Activated CD4-positive, CD25-positive, alpha-beta regulatory T cell treated with anti-CD3 and anti-CD28 coated beads, Interleukin-2, amount 50 U/mL, for 72 hours (primary cell): ENCODE measurements around the gene CEPT1.
A peak's percentile ranks its signal among the peaks of the same experiment; 100 is the strongest.
"Not testable (repeated sequence)": the region's sequence is repeated elsewhere in the genome, so short reads cannot be mapped to it uniquely, and the experiment has no call there.

ENCODE experiments used
- DNase-seq: peaks from one replicate; pipeline ENCODE4 v3.0.0; 2021

CEPT1 gene

DNA sequence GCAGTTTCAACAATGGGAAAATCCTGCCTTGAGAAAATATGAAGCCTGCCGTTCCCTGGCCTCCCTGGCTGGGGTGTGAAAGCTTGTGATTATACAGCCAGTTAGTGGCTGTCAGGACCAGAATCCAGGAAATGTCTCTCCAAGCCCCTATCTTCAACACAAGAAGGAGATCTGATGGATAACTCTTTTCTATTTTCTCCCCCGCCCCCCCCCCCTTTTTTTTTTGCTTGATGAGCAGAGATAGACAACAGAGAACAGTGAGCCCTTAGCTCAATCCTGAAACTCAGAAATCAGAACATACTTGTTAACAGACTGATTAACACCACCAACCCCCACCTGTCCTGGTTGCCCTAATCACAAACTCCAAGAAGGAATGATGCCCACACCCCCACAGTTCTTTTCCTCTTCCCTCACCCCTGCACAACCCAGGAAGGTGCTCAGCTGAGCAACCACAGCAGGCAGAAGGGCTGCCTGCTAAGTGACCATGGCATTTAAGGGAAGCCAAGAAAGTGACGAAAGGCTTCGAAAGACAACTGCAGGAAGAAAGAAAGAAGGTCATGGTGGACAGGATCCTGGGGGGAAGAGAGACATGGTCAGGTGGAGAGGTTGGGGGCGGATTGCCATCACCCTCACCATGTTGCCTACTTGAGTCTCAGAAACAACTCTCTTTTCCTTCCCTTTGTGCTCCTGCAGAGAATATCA, 72.8 kb downstream of the CEPT1 start:
- DNase-seq: no peak

DNA sequence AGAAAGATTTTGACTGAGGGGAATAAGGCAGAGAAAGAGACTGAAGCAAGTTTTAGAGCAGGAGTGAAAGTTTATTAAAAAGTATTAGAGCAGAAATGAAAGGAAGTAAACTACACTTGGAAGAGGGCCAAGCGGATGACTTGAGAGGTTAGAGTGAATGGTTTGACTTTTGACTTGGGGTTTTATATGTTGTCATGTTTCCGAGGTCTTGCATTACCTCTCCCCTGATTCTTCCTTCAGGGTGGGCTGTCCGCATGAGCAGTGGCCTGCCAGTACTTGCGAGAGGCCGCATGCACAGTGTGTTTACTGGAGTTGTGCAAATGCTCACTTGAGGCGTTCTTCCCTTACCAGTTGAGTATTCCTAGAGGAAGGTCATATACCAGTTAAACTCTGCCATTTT, 73.4 kb downstream of the CEPT1 start:
- no peak for DNase-seq

DNA sequence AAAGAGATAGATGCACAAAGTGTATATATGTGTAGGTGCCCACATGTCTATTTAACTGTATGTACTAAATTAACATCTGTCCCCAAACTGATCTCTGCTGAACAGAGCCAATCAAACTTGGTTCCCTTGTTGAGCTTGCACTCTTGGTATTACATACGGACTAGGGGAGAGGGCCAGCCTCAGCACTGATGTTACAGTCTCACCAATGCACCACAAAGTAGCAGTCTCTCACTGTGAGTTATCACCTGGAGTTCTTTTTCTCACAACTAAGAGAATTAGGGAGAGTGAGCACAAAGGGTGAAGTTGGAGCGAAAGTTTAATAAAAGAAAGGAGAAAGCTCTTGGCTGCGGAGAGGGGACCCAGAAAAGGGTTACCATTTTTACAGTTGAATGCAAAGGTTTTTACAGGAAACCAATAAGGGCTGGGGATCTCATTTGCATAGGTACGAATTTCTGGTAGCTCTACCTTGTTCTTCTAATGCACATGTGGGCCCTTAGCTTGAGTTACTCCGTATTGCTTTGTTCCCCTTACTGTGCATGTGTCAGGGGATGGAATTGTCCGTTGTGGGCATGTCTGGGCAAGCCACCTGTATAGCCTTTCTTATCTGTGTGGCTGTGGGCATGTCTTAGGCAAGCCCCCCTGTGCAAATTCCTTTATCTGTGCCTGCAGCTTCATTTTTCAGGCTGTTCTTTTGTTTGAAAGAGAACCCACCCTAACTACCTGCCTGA, 74.2 kb downstream of the CEPT1 start:
- no peak for DNase-seq

DNA sequence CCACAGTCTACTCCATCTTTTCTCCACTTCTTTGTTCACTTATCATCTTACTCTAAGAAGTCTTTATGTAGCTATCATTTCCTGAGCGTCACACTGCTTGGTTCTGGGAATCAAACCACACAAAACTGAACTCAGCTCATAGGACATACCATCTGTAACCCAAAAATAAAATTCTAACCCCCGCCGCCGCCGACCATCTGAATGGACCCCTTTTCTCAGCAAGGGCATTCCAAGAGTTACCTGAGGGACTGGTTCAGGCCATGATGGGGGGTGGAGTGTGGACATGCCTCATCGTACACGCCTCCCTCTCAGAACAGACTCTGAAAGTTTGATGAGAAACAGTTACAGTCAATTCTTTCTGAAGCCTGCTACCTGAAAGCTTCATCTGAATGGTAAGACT, 74.9 kb downstream of the CEPT1 start:
- no peak for DNase-seq

DNA sequence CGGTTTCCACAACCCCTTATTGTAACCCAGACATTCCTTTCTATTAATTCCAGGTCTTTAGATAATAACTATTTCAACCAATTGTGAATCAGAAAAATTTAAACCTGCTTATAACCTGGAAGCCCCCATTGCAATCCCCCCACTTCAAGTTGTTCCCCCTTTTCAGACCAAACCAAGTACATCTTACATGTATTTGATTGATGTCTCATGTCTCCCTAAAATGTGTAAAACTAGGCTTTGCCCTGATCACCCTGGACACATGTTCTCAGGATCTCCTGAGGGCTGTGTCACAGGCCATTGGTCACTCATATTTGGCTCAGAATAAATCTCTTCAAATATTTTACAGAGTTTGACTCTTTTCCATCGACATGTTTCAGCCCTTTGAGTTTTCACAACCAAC, 75.3 kb downstream of the CEPT1 start:
- DNase-seq: not testable (repeated sequence)

DNA sequence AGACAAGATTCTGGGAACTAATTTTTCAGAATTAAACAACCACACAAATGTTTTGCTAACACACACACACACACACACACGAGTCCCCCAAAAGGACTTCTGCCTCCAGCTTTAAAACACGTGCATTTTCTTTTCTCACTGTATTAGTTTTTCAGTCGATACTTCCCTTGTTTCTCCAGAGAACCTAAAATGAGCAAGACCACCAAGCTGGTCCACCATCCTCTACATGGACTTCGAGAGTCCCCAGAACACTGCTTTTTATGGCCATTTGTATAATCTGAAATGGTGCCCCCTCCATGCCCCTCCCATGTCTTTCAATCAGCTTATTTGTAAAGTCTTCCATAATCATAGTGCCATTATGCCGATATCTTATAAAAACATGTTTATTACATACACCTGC, 76.7 kb downstream of the CEPT1 start:
- DNase-seq: no peak

DNA sequence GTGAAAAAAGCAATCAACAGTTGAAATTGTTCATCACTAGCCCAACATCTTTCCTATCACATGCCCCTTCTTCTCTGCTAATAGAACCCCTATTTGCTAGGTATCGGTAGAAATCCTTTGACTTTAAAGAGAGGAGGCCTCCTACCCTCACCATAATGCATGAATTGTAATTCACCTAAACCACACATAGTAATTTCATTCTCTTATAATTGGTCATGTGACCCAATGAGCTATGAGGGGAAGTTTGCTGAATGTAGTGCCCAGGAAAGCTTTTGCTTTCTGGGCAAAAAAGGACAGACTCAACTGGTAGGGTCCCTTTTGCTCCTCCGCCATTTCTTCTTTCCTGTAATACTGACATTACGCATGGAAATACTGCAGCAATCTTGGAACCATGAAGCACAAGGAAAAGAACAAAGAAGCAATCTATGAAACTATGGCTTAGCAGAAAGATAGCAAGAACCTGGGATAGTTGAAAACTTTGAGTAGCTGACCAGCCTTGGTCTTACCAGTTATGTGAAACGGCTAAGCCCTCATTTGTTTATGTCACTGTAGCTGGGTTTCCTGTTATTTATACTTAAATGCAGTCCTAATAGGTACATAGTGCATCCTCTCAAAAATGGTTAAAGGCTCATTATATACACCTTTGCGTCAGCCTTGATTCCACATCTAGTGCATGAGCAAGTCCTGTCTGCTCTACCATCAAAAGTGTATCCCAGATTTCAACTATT, 77.3 kb downstream of the CEPT1 start:
- no peak for DNase-seq

DNA sequence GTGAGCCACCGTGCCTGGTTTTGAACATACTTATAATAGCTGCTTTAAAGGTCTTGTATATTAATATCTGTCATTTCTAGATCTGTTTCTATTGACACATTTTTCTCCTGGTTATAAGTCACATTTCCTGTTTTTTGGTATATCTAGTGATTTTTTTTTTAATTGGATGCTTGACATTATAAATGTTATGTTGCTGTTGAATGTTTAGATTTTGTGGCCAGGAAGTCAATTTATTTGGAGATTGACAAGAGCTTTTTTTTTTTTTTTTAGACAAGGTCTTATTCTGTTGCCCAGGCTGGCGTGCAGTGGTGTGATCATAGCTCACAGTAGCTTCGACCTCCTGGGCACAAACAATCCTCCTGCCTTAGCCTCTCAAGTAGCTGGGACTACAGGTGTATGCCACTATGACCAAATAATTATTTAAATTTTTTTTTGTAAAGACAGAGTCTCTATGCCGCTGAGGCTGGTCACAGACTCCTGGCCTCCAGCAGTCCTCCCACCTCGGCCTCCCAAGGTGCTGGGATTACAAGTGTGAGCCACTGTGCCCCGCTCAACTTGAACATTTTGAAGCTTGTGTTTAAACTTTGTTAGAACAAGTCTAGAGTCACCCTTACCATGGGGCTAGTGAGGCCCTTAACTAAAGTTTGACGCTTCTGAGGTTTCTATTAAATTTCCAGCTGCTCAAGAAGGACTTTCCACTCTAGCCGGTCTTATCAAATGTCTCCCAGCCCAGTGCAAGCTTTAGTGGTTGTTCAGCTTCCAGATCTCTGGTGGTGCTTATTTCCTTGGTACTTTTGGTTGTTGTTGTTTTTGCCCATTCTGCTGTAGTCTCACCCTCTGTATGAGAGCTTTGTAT, 78.9 kb downstream of the CEPT1 start:
- no peak for DNase-seq

DNA sequence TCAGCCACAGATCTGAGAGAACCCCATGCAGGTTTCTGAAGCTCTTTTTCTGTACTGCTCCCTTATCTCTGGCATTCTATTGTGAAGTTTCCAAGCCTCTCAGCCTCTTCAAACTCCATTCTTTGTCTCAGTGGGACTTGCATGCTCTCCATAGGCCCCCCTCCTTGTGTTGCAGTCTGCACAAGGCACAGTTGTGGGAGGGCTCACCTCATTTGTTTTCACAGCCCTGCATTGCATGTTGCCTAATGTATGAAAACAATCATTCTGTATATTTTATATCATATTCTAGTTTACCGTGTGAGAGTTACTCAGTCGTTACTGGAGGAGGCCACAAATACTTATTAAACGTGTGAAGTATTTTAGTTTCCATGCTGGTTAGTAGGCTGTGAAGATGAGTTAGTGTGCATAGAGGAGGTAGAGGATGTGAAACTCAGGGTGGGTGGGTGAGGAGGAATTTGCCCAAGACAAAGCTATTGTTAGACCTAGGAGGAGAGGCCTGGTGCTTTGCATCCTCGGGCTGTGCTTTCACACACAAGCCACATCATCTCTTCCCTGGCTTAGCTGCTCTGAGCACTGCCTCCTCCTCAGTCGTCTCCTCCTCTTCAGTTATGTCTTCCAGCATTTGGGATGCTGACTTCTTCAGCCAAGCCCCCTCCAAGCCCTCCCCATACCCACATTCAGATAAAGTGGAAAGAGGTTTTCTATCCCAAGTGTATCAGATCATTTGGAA, 79.7 kb downstream of the CEPT1 start:
- DNase-seq: no peak

DNA sequence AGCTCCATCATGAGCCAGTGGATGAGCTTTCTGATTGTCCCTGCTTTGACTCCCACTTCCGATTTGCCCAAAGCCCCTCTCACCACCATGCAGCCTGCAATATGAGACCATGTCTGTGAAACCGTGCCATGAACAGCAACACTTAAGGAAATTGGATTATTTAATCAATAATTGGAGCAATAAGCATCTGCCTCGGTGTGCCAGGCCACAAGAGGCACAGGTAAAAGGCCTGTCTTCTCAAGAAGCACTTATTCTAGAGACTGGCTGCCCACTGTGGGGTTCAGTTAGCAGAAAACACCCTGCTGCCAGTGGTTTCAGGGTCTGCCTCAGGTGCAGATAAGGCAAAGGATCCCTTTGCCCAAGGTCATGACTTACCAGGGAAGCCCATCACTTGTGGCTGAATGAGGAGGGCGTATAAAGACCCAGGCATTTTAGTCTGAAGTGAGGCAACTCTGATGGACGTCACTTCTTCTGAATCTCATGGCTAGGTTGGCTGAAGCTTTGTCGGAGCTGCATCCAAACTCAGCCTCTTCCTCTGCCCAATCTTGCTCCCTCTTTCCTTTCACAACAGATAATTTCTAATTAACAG, 80.4 kb downstream of the CEPT1 start:
- no peak for DNase-seq

DNA sequence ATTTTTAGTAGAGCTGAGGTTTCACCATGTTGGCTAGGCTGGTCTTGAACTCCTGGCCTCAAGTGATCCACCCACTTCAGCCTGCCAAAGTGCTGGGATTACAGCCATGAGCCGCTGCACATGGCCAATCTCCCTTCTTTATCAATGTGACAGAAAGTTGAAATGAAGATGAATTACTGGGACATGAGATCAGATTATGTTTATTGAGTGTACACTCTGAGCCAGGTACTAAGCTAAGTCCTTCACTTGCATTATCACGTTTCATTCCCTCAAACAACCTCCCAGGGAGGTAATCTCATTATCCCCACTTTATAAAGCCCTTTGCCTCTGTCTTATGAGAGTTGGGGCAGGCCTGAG, 81.2 kb downstream of the CEPT1 start:
- DNase-seq: no peak

DNA sequence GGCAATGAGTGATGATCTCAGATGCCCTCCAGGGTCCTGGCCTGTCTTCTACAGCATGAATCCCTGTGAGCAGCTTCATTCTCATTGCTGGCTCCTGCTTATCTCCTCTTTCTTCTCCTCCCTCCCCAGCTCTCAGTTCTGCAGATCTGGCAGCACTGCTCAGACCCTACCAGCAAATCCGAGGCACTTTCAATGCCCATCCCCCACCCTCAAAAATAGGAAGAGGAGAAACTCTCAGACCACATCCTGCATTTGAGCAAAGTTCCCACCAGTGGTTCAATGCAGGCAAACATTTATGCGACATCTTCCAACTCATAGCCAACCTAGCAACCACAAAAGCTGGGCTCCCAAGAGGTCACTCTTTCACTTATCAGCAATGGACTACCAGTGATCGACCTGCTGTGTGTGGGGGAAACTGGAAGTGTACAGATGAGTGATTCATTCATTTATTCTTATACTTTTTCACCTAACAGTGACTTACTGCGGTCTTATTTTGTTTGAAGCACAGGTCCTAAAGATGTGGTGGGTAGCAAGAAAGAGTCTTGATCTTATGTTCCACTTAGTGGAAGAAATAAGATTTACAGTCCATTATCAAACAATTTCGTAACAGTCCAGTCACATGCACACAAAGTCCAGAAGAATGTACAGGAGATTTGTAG, 81.7 kb downstream of the CEPT1 start:
- DNase-seq: no peak

DNA sequence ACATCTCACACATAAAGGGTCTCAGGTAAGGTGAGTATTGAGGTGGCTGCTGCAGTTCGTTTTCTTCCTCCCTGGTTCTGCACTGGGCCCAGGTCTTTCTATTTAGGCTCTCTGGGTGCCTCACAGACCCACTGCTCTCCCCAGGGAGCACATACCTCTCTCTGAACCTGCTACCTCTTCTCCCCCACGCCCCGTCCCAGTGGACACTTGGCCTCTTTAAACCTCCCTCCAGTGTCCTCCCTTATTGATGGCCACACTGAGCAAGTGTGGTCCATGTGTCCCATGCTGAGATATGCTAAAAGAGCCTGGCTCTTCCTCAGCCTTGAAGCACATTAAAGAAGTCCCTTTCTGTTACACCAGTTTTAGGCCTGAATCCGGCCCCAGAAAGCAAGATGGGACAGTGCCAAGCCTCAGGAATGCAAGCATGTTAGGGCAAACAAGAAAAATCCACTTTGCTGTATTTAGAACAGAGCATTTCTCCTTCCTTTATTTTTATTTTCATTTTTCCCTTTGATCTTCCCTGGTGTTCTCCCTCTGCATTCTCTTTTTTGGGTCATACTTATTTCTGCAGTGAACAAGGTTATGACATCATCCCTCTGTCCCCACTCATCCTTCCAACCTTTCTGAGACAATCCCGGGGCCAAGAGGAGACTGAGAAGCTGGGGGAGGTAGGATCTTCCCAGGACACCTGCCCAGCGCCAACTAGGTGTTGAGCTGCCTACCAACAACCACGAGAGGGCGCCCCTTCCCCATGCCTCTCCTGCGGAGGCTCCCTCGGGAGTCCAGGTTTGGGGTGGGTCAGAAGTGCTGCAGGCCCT, 82.5 kb downstream of the CEPT1 start:
- peak; percentile 80 for DNase-seq

DNA sequence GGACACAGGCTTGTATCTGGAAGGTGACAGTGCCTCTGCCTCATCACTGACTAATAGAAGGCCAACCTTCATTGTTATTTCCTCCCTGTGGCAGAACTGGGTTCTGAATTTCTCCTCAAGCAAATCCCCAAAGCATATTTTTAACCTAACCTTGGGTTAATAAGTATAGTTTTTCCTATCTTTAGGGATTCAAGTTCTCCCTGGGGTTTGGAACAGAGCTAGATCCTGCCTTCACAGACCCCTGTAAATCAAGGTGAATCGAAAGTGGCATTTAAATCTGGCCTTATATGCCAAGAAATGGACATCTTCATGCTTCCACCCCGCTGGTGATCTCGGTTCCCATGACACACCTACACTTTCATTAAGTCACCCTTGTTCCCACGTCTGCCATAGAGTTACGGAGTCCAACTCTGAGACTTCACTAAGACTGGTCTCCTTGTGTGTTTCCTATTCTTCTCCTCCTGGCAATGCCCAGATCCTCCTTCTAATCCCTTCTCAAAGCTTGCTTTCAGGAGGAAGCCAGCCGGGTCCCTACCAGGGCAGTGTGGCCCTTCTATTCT, 83.2 kb downstream of the CEPT1 start:
- no peak for DNase-seq

DNA sequence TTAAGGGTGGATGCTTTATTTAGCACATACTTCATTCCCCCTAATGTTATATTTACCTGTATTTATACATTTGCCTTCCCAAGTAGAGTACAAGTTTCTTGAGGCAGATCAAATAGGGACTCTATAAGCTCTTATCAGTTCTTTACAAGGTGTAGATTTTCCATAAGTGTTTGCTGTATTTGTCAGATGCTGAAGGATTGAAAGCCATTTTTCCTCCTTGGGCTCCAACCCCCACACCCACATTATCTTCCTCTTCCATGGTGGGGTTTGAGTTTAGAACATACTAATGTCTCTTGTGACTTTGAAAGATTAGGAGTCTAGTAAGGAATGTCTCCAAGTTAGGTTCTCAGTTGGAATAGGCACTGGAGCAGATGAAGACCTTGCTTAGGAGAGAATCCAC, 85.1 kb downstream of the CEPT1 start:
- DNase-seq: no peak

DNA sequence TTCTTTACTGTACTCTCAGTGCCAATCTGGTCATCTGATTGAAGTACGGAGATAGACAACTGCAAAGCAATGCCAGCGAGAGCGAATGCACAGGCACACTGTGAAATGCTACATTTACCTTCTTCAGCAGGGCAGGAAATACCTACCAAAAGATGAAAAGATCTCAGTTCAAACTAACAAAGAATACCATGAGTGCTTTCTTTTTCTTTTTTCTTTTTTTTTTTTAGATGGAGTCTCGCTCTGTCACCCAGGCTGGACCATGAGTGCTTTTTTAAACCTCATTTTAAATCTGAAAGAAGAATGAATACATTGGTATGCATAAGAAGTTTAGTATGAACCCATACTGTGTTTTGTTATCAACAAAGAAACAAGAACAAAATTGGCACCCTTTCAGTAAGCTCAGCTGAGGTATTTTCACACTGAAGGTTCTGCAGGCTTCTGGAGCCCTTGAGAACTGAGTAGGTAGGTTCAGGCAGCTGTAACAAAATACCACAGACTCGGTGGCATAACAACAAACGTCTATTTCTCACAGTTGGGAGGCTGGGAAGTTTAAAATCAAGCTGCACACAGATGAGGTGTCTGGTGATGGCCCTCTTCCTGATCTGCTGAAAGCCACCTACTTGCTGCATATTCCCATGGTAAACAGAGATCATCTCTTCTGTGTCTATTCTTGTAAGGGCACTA, 85.8 kb downstream of the CEPT1 start:
- DNase-seq: no peak

DNA sequence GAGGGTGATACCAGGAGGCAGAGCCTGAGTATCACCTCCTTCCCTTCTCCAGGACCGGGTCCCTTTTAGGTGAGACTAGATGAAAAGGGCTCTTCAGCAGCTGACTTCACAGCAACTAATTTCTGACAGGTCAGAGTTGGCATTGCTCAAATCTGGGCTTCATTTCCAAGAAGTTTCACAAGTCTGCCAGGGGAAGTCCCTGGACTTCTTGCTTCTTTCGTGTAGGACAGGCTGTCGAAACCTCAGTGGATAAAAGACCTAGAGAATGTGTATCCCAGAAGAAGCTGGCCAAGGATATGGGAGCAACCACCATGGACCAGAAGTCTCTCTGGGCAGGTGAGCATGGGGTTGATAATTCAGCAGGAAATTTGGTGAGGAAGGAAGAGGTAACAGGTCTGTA, 87.4 kb downstream of the CEPT1 start, which contains the start of gene CHI3L2:
CHI3L2 (plus strand) TSS at position 280 of the 400 bp plus-strand sequence; CDS start at position 297, 17 bp downstream.
- DNase-seq: no peak

DNA sequence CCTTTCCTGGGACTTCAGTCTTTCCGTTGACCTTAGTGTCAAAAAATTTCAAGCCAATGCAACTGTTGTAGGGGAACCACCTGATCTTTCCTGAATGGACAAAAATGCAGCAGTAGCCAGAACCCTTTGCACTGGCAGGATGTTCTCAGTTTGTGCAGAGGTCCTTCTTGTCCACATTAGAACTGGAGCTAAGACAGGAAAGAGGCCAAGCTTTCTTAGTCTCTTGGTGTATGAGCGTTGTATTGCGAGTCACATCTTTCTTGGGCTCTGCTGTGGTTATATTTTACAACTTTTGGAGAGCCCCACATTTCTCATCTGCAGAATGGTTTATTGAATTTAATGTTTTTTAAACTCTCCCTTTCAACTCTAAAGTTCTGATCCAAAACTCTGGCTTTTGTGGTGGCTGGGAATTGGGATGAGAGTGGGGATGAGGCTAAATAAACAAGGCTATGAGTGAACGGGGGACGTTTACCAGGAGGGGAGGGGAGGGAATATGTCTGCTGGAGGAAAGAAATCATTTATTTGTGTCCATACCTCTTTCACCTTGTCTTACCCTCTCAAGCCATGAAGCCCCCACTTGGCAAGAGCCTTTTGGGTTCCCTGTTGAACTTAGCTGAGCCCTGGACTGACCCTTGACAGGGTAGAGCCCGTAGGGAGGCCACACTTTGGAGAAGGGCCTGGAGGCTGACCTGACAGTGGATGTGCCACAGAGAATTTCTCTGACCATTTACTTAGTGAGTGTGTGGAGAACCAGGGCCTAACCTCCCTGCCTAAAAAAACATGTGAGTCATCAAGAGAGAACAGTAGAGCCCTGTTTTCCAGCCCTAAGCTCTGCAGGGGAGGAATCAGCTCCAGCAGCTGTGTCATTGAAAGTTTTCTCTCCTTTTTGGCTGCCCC, 88.1 kb downstream of the CEPT1 start:
- DNase-seq: no peak
